IMR-90 (cell line): ENCODE results near the gene FRMD3. TPM values are rescaled to one million over a fixed set of nuclear protein-coding genes. Genes with fewer than 3 reads are reported as not detected.

Experiments used
- ATAC-seq: fragments of 200-7000 bp; cut with Tn5 transposase; 2 replicates; pipeline ENCODE4 v1.9.1; 2020; ENCODE audit warnings: low read depth, mild to moderate bottlenecking, moderate library complexity
- BruUV-seq: library from RNA; stranded (reverse); fragments of 400-500 nt; replicated peaks from 2 replicates; lab custom pipeline; 2021; lab: Mats Ljungman, UMichigan
- CTCF ChIA-PET: fragments of 300-600 bp; formaldehyde crosslinking; extraction: SDS; loops from one replicate; lab custom pipeline; 2021; ENCODE audit warnings: antibody characterized with exemption; lab: Yijun Ruan, JAX
- POLR2A ChIA-PET: fragments of 300-600 bp; sonication (Branson Sonifier 250); formaldehyde crosslinking; loops from one replicate; lab custom pipeline; 2022; ENCODE audit warnings: antibody characterized with exemption; ENCODE audit not compliant: unreplicated experiment; lab: Charles Lee
- DNase-seq: peaks from one replicate; pipeline ENCODE4 v3.0.0; 2013
- H2AFZ ChIP-seq: replicated peaks from 2 replicates; pipeline ENCODE3; 2013; ENCODE audit warnings: low read length, mild to moderate bottlenecking; ENCODE audit not compliant: poor library complexity
- H2AK5ac ChIP-seq: 2 replicates; pipeline ENCODE4 v1.6.1; 2013; ENCODE audit warnings: low read depth, low read length, inconsistent platforms
- H2AK9ac ChIP-seq: replicated peaks from 2 replicates; pipeline ENCODE3; 2013; ENCODE audit warnings: mild to moderate bottlenecking, low read depth, low read length, moderate library complexity; ENCODE audit not compliant: poor library complexity
- H2BK120ac ChIP-seq: 2 replicates; pipeline ENCODE4 v1.6.1; 2013; ENCODE audit warnings: low read depth, low read length, inconsistent platforms
- H2BK15ac ChIP-seq: 3 replicates; pipeline ENCODE4 v1.6.1; 2013; ENCODE audit warnings: low read depth, low read length, inconsistent platforms
- H2BK20ac ChIP-seq: 2 replicates; pipeline ENCODE4 v1.6.1; 2013; ENCODE audit warnings: low read depth, mild to moderate bottlenecking, inconsistent platforms, low read length, moderate library complexity
- H2BK5ac ChIP-seq: 2 replicates; pipeline ENCODE4 v1.6.1; 2013; ENCODE audit warnings: mild to moderate bottlenecking, low read depth, low read length, inconsistent platforms; ENCODE audit not compliant: poor library complexity, severe bottlenecking
- H3K14ac ChIP-seq: replicated peaks from 2 replicates; pipeline ENCODE4 v1.6.1; 2013; ENCODE audit warnings: low read depth, low read length, inconsistent platforms
- H3K18ac ChIP-seq: 2 replicates; pipeline ENCODE4 v1.6.1; 2013; ENCODE audit warnings: low read depth, low read length, control low read depth
- H3K23ac ChIP-seq: 2 replicates; pipeline ENCODE4 v1.6.1; 2013; ENCODE audit warnings: low read depth, low read length, inconsistent platforms
- H3K27ac ChIP-seq: 2 replicates; pipeline ENCODE4 v1.5.1; 2013; ENCODE audit warnings: mild to moderate bottlenecking, control low read depth, low read length; ENCODE audit not compliant: insufficient read depth
- H3K27me3 ChIP-seq: 2 replicates; pipeline ENCODE4 v1.6.1; 2013; ENCODE audit warnings: low read length; ENCODE audit not compliant: control insufficient read depth, insufficient read depth
- H3K36me3 ChIP-seq: 2 replicates; pipeline ENCODE4 v1.6.1; 2013; ENCODE audit warnings: low read length, mixed read lengths; ENCODE audit not compliant: control insufficient read depth, insufficient read depth
- H3K4ac ChIP-seq: 2 replicates; pipeline ENCODE4 v1.6.1; 2013; ENCODE audit warnings: low read depth, low read length, inconsistent platforms
- H3K4me1 ChIP-seq: 2 replicates; pipeline ENCODE4 v1.6.1; 2013; ENCODE audit warnings: low read length, mixed read lengths; ENCODE audit not compliant: control insufficient read depth, insufficient read depth
- H3K4me2 ChIP-seq: 2 replicates; pipeline ENCODE4 v1.6.1; 2013; ENCODE audit warnings: low read depth, mild to moderate bottlenecking, control low read depth, low read length, moderate library complexity
- H3K4me3 ChIP-seq: 2 replicates; pipeline ENCODE4 v1.5.1; 2013; ENCODE audit warnings: low read depth, mild to moderate bottlenecking, control low read depth, low read length, moderate library complexity; ENCODE audit not compliant: insufficient read depth
- H3K56ac ChIP-seq: 2 replicates; pipeline ENCODE4 v1.6.1; 2013; ENCODE audit warnings: low read length, inconsistent platforms; ENCODE audit not compliant: insufficient read depth; ENCODE audit errors: extremely low read depth
- H3K79me1 ChIP-seq, 2 experiments: 2 replicates each; pipeline ENCODE4 v1.6.1; 2013; ENCODE audit warnings: low read length in 2 of 2, inconsistent platforms in 1 of 2, low read depth in 1 of 2
- H3K9ac ChIP-seq: 2 replicates; pipeline ENCODE4 v1.6.1; 2013; ENCODE audit warnings: low read depth, low read length, control low read depth
- H3K9me1 ChIP-seq: 2 replicates; pipeline ENCODE4 v1.6.1; 2013; ENCODE audit warnings: low read length, inconsistent platforms; ENCODE audit not compliant: insufficient read depth
- H3K9me3 ChIP-seq: 2 replicates; pipeline ENCODE4 v1.6.1; 2013; ENCODE audit warnings: low read length; ENCODE audit not compliant: control insufficient read depth, insufficient read depth
- H4K20me1 ChIP-seq: 2 replicates; pipeline ENCODE4 v1.6.1; 2013; ENCODE audit warnings: low read length, inconsistent platforms; ENCODE audit not compliant: insufficient read depth
- H4K5ac ChIP-seq: 2 replicates; pipeline ENCODE4 v1.6.1; 2013; ENCODE audit warnings: mild to moderate bottlenecking, low read depth, low read length, control low read depth
- H4K8ac ChIP-seq, 2 experiments: 2 replicates each; pipeline ENCODE4 v1.6.1; 2013; ENCODE audit warnings: low read depth in 2 of 2, low read length in 2 of 2, control low read depth in 1 of 2, inconsistent platforms in 1 of 2
- H4K91ac ChIP-seq: 2 replicates; pipeline ENCODE4 v1.6.1; 2013; ENCODE audit warnings: low read depth, low read length, inconsistent platforms; ENCODE audit not compliant: insufficient read depth
- BHLHE40 ChIP-seq: fragments of 150-350 bp; IDR thresholded peaks from 2 replicates; pipeline ENCODE4 v1.6.1; 2016; ENCODE audit warnings: mild to moderate bottlenecking, low read depth, low read length
- CEBPB ChIP-seq: IDR thresholded peaks from 2 replicates; pipeline ENCODE4 v1.6.1; 2012; ENCODE audit warnings: low read depth, low read length, improper control_type of control experiment
- CHD1 ChIP-seq: IDR thresholded peaks from 2 replicates; pipeline ENCODE4 v1.6.1; 2012; ENCODE audit warnings: low read depth, low read length, improper control_type of control experiment
- FOS ChIP-seq: fragments of 150-350 bp; IDR thresholded peaks from 2 replicates; pipeline ENCODE4 v1.6.1; 2016; ENCODE audit warnings: low read depth, low read length
- MAFK ChIP-seq: IDR thresholded peaks from 2 replicates; pipeline ENCODE4 v1.6.1; 2012; ENCODE audit warnings: low read depth, low read length, improper control_type of control experiment
- MAZ ChIP-seq: IDR thresholded peaks from 2 replicates; pipeline ENCODE4 v1.6.1; 2012; ENCODE audit warnings: low read depth, mild to moderate bottlenecking, low read length, improper control_type of control experiment, moderate library complexity, borderline replicate concordance
- MXI1 ChIP-seq: IDR thresholded peaks from 2 replicates; pipeline ENCODE4 v1.6.1; 2012; ENCODE audit warnings: low read depth, mild to moderate bottlenecking, low read length, moderate library complexity, borderline replicate concordance
- NFE2L2 ChIP-seq: fragments of 150-350 bp; IDR thresholded peaks from 2 replicates; pipeline ENCODE4 v1.6.1; 2016; ENCODE audit warnings: low read depth, mild to moderate bottlenecking, low read length
- POLR2A ChIP-seq: IDR thresholded peaks from 2 replicates; pipeline ENCODE4 v1.6.1; 2012; ENCODE audit warnings: mild to moderate bottlenecking, low read depth, low read length
- RAD21 ChIP-seq: IDR thresholded peaks from 2 replicates; pipeline ENCODE4 v1.6.1; 2012; ENCODE audit warnings: low read length, improper control_type of control experiment
- RCOR1 ChIP-seq: IDR thresholded peaks from 2 replicates; pipeline ENCODE4 v1.6.1; 2012; ENCODE audit warnings: mild to moderate bottlenecking, low read length, improper control_type of control experiment; ENCODE audit not compliant: insufficient replicate concordance
- RFX5 ChIP-seq: IDR thresholded peaks from 2 replicates; pipeline ENCODE4 v1.8.0; 2012; ENCODE audit warnings: low read depth, mild to moderate bottlenecking, low read length, moderate library complexity
- SMC3 ChIP-seq: fragments of 150-350 bp; IDR thresholded peaks from 2 replicates; pipeline ENCODE4 v1.6.1; 2016; ENCODE audit warnings: low read depth, mild to moderate bottlenecking, antibody characterized with exemption, low read length, moderate library complexity
- WGBS, 2 experiments: methylation state at CpG; one replicate each; pipeline versions ENCODE4 v1.1.5 to v1.1.7; 2013; ENCODE audit warnings: missing lambda C conversion rate in 2 of 2; ENCODE audit not compliant: insufficient read length in 1 of 2; ENCODE audit errors: extremely low coverage in 2 of 2; 5-methylcytosine and 5-hydroxymethylcytosine counted together
- dilution Hi-C: fragments of 300-500 bp; cut with HindIII; formaldehyde crosslinking; loops from one replicate; pipeline ENCODE4 v1.14.3; 2018; ENCODE audit warnings: low sequenced_read_pairs; ENCODE audit not compliant: unreplicated experiment
- in situ Hi-C: fragments of 300-500 bp; cut with MboI; formaldehyde crosslinking; loops from 3 replicates; pipeline ENCODE4 v1.14.3; 2019; ENCODE audit warnings: low sequenced_read_pairs, inconsistent platforms, mixed read lengths
- intact Hi-C: fragments of 100-400 bp; cut with micrococcal nuclease; formaldehyde crosslinking; loops from 2 replicates; pipeline ENCODE4 v1.10.0; 2022
- polyA plus RNA-seq, 3 experiments: library from polyadenylated mRNA; depleted of rRNA; stranded (reverse); fragments of >200 nt; gene quantifications; 2 replicates each; pipeline ENCODE4 v1.2.3, GENCODE V29; 2012; ENCODE audit warnings: low replicate concordance in 1 of 3
- total RNA-seq: library from RNA; depleted of rRNA; stranded (reverse); fragments of >200 nt; gene quantifications from 2 replicates; pipeline ENCODE4 v1.2.3, GENCODE V29; 2012
- TF ChIP-seq, protein P1 (sequence below): fragments of 150-350 bp; IDR thresholded peaks from 2 replicates; pipeline ENCODE4 v1.6.1; 2017; ENCODE audit warnings: mild to moderate bottlenecking, antibody characterized with exemption, low read length, low read depth
- TF ChIP-seq, protein P2 (sequence below): fragments of 150-350 bp; IDR thresholded peaks from 2 replicates; pipeline ENCODE4 v1.6.1; 2016; ENCODE audit warnings: low read depth, mild to moderate bottlenecking, low read length, moderate library complexity, borderline replicate concordance
- TF ChIP-seq, protein P3 (sequence below): conservative IDR thresholded peaks from 2 replicates; pipeline ENCODE4 v1.5.1; 2012; ENCODE audit warnings: mild to moderate bottlenecking, low read depth, low read length, improper control_type of control experiment

The FRMD3 gene
- total and polyA plus RNA-seq, 2 of the 4 experiments (the other 2 are of a cell fraction): 0.02 to 0.18 TPM

DNA sequence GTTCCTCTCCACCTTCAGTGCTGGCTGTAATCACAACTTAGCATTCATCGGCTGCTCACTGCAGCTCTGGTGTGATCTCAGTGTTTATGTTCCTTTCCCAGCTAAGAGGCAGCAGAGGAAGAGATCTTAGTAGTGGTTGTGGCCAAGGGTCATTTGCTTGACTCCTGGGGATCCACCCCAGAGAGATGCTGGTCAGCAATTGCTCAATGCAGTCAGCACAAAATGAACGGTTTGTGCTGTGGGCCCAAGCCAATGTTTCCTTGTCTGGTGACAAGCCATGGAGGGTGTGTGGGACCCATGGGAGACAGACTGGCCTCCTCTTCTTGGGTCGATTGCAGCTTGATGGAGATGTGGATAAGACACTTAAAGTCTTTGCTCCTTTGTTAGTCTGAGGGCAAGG lies 16.1 kb upstream of the FRMD3 start:
- CTCF ChIA-PET: interaction anchor here (0.7 kb wide), 1 partner anchor 10 kb away, joined by 3 read pairs; no protein-coding TSS in a partner anchor

More for the DNA sequence above, 16.1 kb upstream of the FRMD3 start:
- POLR2A ChIA-PET: no interaction called here
- H3K79me1 ChIP-seq: no peaks in the 10 kb centered on the region
- no peak overlapping the region for H2BK120ac ChIP-seq
- no peak overlapping the region for H2AFZ ChIP-seq
- no peak overlapping the region for H4K5ac ChIP-seq
- ATAC-seq: no peak
- H2BK20ac ChIP-seq: no peak overlapping the region
- H3K27me3 ChIP-seq: no peaks in the 10 kb centered on the region
- H3K56ac ChIP-seq: no peak overlapping the region
- H3K4me3 ChIP-seq: no peak overlapping the region
- TF ChIP-seq, protein P1, sequence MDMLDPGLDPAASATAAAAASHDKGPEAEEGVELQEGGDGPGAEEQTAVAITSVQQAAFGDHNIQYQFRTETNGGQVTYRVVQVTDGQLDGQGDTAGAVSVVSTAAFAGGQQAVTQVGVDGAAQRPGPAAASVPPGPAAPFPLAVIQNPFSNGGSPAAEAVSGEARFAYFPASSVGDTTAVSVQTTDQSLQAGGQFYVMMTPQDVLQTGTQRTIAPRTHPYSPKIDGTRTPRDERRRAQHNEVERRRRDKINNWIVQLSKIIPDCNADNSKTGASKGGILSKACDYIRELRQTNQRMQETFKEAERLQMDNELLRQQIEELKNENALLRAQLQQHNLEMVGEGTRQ: no peak
- TF ChIP-seq MXI1 (no peak), SMC3 (no peak), NFE2L2 (no peak), FOS (no peak), RCOR1 (no peak), CEBPB (no peak), RFX5 (no peak), MAFK (no peak), CHD1 (no peak), MAZ (no peak), BHLHE40 (no peak), POLR2A (no peak), RAD21 (no peak)
- TF ChIP-seq, protein P2, sequence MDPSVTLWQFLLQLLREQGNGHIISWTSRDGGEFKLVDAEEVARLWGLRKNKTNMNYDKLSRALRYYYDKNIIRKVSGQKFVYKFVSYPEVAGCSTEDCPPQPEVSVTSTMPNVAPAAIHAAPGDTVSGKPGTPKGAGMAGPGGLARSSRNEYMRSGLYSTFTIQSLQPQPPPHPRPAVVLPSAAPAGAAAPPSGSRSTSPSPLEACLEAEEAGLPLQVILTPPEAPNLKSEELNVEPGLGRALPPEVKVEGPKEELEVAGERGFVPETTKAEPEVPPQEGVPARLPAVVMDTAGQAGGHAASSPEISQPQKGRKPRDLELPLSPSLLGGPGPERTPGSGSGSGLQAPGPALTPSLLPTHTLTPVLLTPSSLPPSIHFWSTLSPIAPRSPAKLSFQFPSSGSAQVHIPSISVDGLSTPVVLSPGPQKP: no peak
- TF ChIP-seq, protein P3, sequence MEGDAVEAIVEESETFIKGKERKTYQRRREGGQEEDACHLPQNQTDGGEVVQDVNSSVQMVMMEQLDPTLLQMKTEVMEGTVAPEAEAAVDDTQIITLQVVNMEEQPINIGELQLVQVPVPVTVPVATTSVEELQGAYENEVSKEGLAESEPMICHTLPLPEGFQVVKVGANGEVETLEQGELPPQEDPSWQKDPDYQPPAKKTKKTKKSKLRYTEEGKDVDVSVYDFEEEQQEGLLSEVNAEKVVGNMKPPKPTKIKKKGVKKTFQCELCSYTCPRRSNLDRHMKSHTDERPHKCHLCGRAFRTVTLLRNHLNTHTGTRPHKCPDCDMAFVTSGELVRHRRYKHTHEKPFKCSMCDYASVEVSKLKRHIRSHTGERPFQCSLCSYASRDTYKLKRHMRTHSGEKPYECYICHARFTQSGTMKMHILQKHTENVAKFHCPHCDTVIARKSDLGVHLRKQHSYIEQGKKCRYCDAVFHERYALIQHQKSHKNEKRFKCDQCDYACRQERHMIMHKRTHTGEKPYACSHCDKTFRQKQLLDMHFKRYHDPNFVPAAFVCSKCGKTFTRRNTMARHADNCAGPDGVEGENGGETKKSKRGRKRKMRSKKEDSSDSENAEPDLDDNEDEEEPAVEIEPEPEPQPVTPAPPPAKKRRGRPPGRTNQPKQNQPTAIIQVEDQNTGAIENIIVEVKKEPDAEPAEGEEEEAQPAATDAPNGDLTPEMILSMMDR: no peak
- H2BK5ac ChIP-seq: no peak overlapping the region
- dilution Hi-C loops (no loop called here), in situ Hi-C loops (no loop called here), intact Hi-C loops (no loop called here)
- no peaks in the 10 kb centered on the region; the same call in 1 of the 2 replicates for H3K9me3 ChIP-seq
- no CpG with 5 or more reads among the region's 3 CpGs for WGBS, 2 experiments
- H2AK5ac ChIP-seq: no peak overlapping the region
- H3K27ac ChIP-seq: no peak overlapping the region
- H3K4ac ChIP-seq: no peak overlapping the region
- H2AK9ac ChIP-seq: no peak overlapping the region
- no peak overlapping the region for H3K4me2 ChIP-seq
- no peak overlapping the region for H3K23ac ChIP-seq
- no peak overlapping the region for H3K18ac ChIP-seq
- no peaks in the 10 kb centered on the region for H3K36me3 ChIP-seq
- H3K9ac ChIP-seq: no peak overlapping the region
- no peak overlapping the region for H4K8ac ChIP-seq
- no peaks in the 10 kb centered on the region for H3K9me1 ChIP-seq
- no TSS peak for BruUV-seq
- no peak overlapping the region for H2BK15ac ChIP-seq
- no peak for DNase-seq
- no peaks in the 10 kb centered on the region for H3K4me1 ChIP-seq
- H4K91ac ChIP-seq: no peak overlapping the region
- H4K20me1 ChIP-seq: no peaks in the 10 kb centered on the region
- H3K14ac ChIP-seq: no peak overlapping the region
